WI38 (cell line): Measurements from ENCODE around the gene SLC27A3.

ENCODE experiments used
- H3K4me3 ChIP-seq: 2 replicates; pipeline ENCODE4 v1.5.1; 2011; ENCODE audit warnings: low read depth, mild to moderate bottlenecking, control low read depth, low read length
- CTCF ChIP-seq: IDR thresholded peaks from 2 replicates; pipeline ENCODE4 v1.5.1; 2012; ENCODE audit warnings: low read depth, mild to moderate bottlenecking, control low read depth, low read length

SLC27A3 gene

DNA sequence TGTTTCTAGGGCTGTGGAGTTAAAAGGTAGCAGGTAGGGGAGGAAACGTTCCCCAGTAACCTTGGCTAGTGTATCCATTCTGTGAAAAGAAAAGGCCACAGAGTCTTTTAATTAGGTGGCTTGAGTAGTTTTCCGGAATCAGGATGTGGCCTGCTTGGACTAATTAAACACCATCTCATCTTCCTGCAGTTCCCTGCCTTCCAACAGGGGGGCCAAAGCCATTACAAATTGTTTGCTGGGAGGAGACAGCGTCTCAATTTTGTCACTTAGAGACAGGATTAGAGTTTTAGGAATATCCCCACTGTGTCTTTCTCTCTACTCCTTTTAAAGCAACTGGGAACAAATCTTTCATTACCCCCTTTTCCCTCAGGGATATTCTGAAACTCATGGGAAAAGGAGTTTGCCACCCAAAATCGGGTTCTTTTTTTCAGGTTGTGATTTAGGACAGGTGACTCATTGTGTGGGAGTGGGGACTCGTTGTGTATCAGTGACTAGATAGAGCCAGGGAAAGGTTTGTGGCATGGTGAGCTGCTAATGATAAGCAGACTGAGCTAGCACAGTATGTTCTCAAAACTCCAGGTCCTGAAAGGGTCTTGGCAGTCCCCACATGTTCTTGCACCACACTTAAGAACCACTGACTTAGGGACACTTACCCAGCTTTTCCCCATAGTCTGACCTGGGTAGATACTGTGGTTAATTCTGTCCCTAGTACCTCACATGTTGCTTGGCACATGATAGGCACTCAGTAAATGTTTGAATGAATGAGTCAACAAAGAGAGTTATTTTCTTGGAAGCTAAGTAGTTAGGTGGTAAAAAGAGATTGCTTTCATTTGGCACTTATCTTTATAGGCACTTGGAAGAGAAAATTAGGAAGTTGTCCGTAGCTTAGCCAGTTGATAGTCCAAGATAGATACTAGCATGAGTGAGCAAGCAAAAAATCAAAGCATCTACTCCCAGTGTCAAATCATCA, 24.9 kb upstream of the SLC27A3 start:
- TF ChIP-seq CTCF, result no peak
- no peak overlapping the region for H3K4me3 ChIP-seq

GRCh38 chr1:153752072-153752471, 23.1 kb upstream of the SLC27A3 start:
- no peak overlapping the region for H3K4me3 ChIP-seq
- no peak for TF ChIP-seq CTCF

- TF ChIP-seq CTCF, result no peak
- H3K4me3 ChIP-seq, result no peak overlapping the region
Observed at GRCh38 chr1:153752571-153753195, 22.5 kb upstream of the SLC27A3 start.

- no peak overlapping the region for H3K4me3 ChIP-seq
- TF ChIP-seq CTCF, result no peak
Observed at GRCh38 chr1:153754266-153754665, 20.9 kb upstream of the SLC27A3 start.

DNA sequence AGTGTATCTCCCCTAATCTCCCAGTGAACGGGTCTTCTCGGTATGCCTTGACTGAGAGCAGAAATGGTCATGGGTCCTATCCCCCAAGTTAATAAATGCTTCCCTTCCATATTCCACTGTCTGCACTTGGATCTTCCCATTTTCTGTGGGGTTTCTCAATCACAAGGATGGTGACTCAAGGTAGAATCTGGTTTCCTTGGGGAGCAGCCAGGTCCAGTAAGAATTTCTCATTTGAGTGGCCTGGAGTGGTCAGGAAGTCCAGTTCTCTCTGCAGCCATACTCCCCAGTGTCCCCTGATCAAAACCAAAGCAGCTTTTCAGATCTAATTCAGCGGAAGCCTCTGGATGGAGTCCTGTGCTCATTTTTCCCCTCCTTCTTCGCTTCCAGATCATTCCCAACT, 14.8 kb upstream of the SLC27A3 start:
- TF ChIP-seq CTCF, result no peak
- H3K4me3 ChIP-seq, result no peak overlapping the region

DNA sequence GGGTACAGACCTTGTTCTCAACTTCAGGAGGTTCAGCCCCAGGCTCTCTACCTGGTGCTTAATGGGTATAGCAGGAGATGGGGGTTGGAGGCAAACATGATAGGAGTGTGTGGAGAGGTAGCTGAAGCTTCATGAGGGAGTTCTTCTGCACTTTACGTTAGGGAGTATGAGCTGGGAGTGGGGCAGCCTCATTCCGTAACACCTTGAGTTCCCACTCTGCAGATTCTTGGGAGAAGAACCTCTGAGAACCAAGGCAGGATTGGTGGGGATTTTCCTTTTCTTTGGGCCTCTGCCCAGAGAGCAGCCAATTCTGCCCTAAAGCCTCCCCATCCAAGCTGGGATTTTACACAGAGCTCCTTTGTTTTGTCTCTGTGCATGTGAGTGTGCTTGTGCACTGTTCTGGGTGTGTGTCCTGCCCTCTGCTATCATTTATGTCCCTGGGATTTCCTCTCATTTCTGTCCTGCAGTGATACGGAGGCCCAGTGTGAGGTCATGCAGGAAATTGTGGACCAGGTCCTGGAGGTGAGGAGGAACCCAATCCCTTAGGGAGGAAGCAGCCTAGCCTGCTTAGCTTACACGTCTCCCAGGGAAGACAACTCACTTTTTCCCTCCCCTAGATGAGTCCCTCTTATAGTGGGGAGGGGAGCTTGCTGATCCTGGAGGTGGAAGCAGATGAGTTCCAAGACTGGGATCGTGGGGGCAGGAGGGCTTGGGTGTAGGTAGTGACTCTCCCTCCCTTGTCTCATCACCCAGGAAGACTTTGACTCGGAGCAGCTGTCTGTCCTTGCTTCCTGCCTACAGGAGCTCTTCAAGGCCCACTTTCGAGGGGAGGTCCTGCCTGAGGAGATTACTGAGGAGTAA, 11.6 kb upstream of the SLC27A3 start:
- TF ChIP-seq CTCF, result no peak
- H3K4me3 ChIP-seq, result no peak overlapping the region
